Esophagus muscularis mucosa (tissue), 3 donors: ENCODE data around the gene DAZAP1.

ENCODE experiments used
- EP300 ChIP-seq: sonication (generic); formaldehyde crosslinking; IDR thresholded peaks from one replicate; pipeline ENCODE4 v1.6.1; 2017; ENCODE audit warnings: antibody characterized with exemption
- TF ChIP-seq, protein P1 (sequence below), 3 experiments: fragments of 200-600 bp in 2 of 3; fragments of 450-650 bp in 1 of 3; sonication (generic) in 2 of 3; IDR thresholded peaks; one replicate each; pipeline ENCODE4 v1.5.1; 2017 to 2019; ENCODE audit warnings: antibody characterized with exemption in 3 of 3, mild to moderate bottlenecking in 2 of 3, moderate library complexity in 1 of 3

DNA sequence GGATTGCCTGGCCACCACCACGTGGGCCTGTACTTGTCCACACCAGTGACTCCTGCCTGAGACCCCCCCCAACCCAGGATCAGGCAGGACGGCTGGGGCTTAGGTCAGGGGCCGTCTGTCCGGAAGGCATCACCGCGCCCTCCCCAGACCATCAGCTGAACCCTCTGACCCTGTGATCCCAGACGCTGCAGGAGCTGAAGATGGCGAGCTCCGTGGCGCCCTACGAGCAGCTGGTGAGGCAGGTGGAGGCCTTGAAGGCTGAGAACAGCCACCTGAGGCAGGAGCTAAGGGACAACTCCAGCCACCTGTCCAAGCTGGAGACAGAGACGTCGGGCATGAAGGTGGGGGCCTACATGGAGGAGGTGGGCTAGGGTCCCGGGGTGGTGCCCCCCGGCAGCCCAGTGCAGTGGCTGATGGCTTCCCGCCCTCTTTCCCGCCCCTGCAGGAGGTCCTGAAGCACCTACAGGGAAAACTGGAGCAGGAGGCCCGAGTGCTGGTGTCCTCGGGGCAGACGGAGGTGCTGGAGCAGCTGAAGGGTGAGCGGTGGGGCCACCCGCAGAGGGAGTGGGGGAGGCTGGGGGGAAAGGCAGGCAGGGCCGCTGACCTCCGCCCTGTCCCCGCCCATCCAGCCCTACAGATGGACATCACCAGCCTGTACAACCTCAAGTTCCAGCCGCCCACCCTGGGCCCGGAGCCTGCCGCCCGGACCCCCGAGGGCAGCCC lies 45.6 kb downstream of the DAZAP1 start:
- TF ChIP-seq, protein P1, sequence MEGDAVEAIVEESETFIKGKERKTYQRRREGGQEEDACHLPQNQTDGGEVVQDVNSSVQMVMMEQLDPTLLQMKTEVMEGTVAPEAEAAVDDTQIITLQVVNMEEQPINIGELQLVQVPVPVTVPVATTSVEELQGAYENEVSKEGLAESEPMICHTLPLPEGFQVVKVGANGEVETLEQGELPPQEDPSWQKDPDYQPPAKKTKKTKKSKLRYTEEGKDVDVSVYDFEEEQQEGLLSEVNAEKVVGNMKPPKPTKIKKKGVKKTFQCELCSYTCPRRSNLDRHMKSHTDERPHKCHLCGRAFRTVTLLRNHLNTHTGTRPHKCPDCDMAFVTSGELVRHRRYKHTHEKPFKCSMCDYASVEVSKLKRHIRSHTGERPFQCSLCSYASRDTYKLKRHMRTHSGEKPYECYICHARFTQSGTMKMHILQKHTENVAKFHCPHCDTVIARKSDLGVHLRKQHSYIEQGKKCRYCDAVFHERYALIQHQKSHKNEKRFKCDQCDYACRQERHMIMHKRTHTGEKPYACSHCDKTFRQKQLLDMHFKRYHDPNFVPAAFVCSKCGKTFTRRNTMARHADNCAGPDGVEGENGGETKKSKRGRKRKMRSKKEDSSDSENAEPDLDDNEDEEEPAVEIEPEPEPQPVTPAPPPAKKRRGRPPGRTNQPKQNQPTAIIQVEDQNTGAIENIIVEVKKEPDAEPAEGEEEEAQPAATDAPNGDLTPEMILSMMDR (IDR thresholded peaks at IDR 0.05) = no peak
- TF ChIP-seq EP300 = no peak
